K562 (cell line): ENCODE data around the gene MRPL41. TPM values are rescaled to one million over a fixed set of nuclear protein-coding genes. Genes with fewer than 3 reads are reported as not detected.

Experiments used
- ARID3B ChIP-seq: fragments of 250-450 bp; sonication (Bioruptor Pico); IDR thresholded peaks from 2 replicates; pipeline ENCODE4 v1.4.0; 2020; ENCODE audit warnings: borderline replicate concordance
- CBFA2T2 ChIP-seq: fragments of 450-650 bp; conservative IDR thresholded peaks from 2 replicates; pipeline ENCODE4 v1.6.1; 2017; ENCODE audit warnings: mild to moderate bottlenecking
- FOSL1 ChIP-seq: fragments of 200-800 bp; sonication (Bioruptor generic); conservative IDR thresholded peaks from 2 replicates; pipeline ENCODE4 v1.6.1; 2016; ENCODE audit warnings: missing genetic modification characterization, missing compliant biosample characterization
- GATAD2B ChIP-seq: fragments of 450-650 bp; IDR thresholded peaks from 2 replicates; pipeline ENCODE4 v1.6.1; 2017; ENCODE audit warnings: mild to moderate bottlenecking, borderline replicate concordance
- JUN ChIP-seq, 2 experiments: sonication (generic) in 1 of 2; formaldehyde crosslinking in 1 of 2; IDR thresholded peaks; 2 replicates each; pipeline versions ENCODE4 v1.6.1 to v1.8.0; 2012 to 2022; ENCODE audit warnings: borderline replicate concordance in 2 of 2, mild to moderate bottlenecking in 2 of 2, improper control_type of control experiment in 1 of 2, low read depth in 1 of 2, low read length in 1 of 2, missing genetic modification reagents in 1 of 2
- JUNB ChIP-seq: fragments of 450-650 bp; formaldehyde crosslinking; conservative IDR thresholded peaks from 2 replicates; pipeline ENCODE4 v1.4.0; 2020; ENCODE audit warnings: mild to moderate bottlenecking
- MAX ChIP-seq: sonication (generic); formaldehyde crosslinking; IDR thresholded peaks from 2 replicates; pipeline ENCODE4 v1.9.0; 2022; ENCODE audit warnings: mild to moderate bottlenecking, missing genetic modification reagents
- NRF1 ChIP-seq, 2 experiments: fragments of 450-650 bp; IDR thresholded peaks in 1 of 2; conservative IDR thresholded peaks in 1 of 2; 2 replicates each; pipeline ENCODE4 v1.6.1; 2014; ENCODE audit warnings: mild to moderate bottlenecking in 2 of 2
- POLR2G ChIP-seq: fragments of 200-400 bp; formaldehyde crosslinking; IDR thresholded peaks from 2 replicates; pipeline ENCODE4 v1.6.1; 2017; ENCODE audit warnings: low read depth, mild to moderate bottlenecking, antibody characterized with exemption, low read length, moderate library complexity
- PRMT5 ChIP-seq: sonication (generic); formaldehyde crosslinking; IDR thresholded peaks from 2 replicates; pipeline ENCODE4 v1.5.0; 2020; ENCODE audit warnings: missing genetic modification reagents
- RBBP5 ChIP-seq: fragments of 200-600 bp; sonication (generic); IDR thresholded peaks from 2 replicates; pipeline ENCODE4 v1.6.1; 2012; ENCODE audit warnings: borderline replicate concordance, mild to moderate bottlenecking, low read length, control low read depth, inconsistent platforms; ENCODE audit not compliant: insufficient read depth, poor library complexity, severe bottlenecking
- SOX6 ChIP-seq: fragments of 450-650 bp; IDR thresholded peaks from 2 replicates; pipeline ENCODE4 v1.6.1; 2014; ENCODE audit warnings: mild to moderate bottlenecking
- SUPT5H ChIP-seq: fragments of 450-650 bp; IDR thresholded peaks from 2 replicates; pipeline ENCODE4 v1.6.1; 2016
- TBP ChIP-seq: optimal IDR thresholded peaks from 2 replicates; pipeline ENCODE3; 2011; ENCODE audit warnings: low read depth, low read length, improper control_type of control experiment
- TEAD2 ChIP-seq: fragments of 450-650 bp; IDR thresholded peaks from 2 replicates; pipeline ENCODE4 v1.6.1; 2016; ENCODE audit warnings: missing genetic modification characterization, control low read depth, missing compliant biosample characterization
- TRIM24 ChIP-seq, 2 experiments: fragments of 450-650 bp; IDR thresholded peaks; 2 replicates each; pipeline ENCODE4 v1.6.1; 2016
- ZNF165 ChIP-seq: fragments of 250-450 bp; sonication (Bioruptor Pico); IDR thresholded peaks from 2 replicates; pipeline ENCODE4 v1.4.0; 2020; ENCODE audit warnings: borderline replicate concordance
- ZNF280A ChIP-seq: fragments of 450-650 bp; IDR thresholded peaks from 2 replicates; pipeline ENCODE4 v1.6.1; 2018; ENCODE audit warnings: mild to moderate bottlenecking, low read depth; ENCODE audit not compliant: partially characterized antibody
- ZNF778 ChIP-seq: fragments of 450-650 bp; formaldehyde crosslinking; IDR thresholded peaks from 2 replicates; pipeline ENCODE4 v1.4.0; 2020; ENCODE audit warnings: mild to moderate bottlenecking, moderate library complexity
- polyA plus RNA-seq, 8 experiments: library from polyadenylated mRNA; depleted of rRNA in 4 of 8; stranded (reverse) in 5 of 8; unstranded in 3 of 8; fragments of >200 nt; fragmentation: Nextera tagmentation in 2 of 8; fragmentation: Illumina TruSeq in 1 of 8; extraction: Ambion mirVana in 2 of 8; extraction: Trizol in 1 of 8; gene quantifications; 2 replicates each; pipeline versions ENCODE4 v1.2.1 to v1.2.3, GENCODE V29; 2011 to 2014; ENCODE audit warnings: inconsistent platforms in 1 of 8, missing spikeins in 1 of 8
- total RNA-seq, 7 experiments: library from RNA; depleted of rRNA in 6 of 7; stranded (reverse); fragments of >200 nt in 6 of 7; fragmentation: Illumina TruSeq in 2 of 7; extraction: Trizol in 2 of 7; gene quantifications; 2 replicates each; pipeline versions ENCODE4 v1.2.1 to v1.2.3, GENCODE V29; 2011 to 2021; ENCODE audit warnings: low replicate concordance in 1 of 7
- TF ChIP-seq, protein P1 (sequence below): fragments of 150-350 bp; conservative IDR thresholded peaks from 2 replicates; pipeline ENCODE4 v1.6.1; 2014; ENCODE audit warnings: low read length
- TF ChIP-seq, protein P2 (sequence below): fragments of 250-450 bp; sonication (Bioruptor Pico); IDR thresholded peaks from 2 replicates; pipeline ENCODE4 v1.5.0; 2021

MRPL41 gene
- total and polyA plus RNA-seq, 9 of the 15 experiments (the other 6 are each of a cell fraction or from before 2014, with no cell fraction given) = 2.6 to 259 (median 21.6) TPM

DNA sequence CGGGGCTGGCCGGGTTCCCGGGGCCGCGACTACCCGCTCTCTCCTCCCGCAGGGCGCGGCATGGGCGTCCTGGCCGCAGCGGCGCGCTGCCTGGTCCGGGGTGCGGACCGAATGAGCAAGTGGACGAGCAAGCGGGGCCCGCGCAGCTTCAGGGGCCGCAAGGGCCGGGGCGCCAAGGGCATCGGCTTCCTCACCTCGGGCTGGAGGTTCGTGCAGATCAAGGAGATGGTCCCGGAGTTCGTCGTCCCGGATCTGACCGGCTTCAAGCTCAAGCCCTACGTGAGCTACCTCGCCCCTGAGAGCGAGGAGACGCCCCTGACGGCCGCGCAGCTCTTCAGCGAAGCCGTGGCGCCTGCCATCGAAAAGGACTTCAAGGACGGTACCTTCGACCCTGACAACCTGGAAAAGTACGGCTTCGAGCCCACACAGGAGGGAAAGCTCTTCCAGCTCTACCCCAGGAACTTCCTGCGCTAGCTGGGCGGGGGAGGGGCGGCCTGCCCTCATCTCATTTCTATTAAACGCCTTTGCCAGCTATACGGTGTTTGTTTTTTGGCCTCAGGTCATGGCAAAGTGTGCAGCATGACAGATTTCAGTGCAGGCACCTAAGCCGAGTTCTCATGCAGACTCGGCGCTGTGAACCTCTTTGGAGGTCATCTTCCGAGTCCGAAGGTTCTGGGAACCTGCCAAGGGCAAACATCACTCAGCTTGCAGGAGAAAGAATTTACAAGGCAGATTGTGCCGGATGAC lies 516 bp downstream of the MRPL41 start (continued):
- 0 out of 2 replicates have a peak, but pooled peaks have one; percentile 8 for TF ChIP-seq SUPT5H
- no peak for TF ChIP-seq ZNF165 (CRISPR knock-in tag)
- TF ChIP-seq ARID3B = no peak
- TF ChIP-seq JUN (IDR thresholded peaks at IDR 0.05; ENCODE audit: borderline replicate concordance, low read depth, low read length) = no peak
- TF ChIP-seq JUN (CRISPR knock-in tag; IDR thresholded peaks at IDR 0.05; ENCODE audit: borderline replicate concordance) = no peak
- TF ChIP-seq RBBP5 = peak; percentile 81
- TF ChIP-seq CBFA2T2 = no peak
- TF ChIP-seq MAX (CRISPR knock-in tag) = no peak; the same call in 1 of the 2 replicates
- TF ChIP-seq SOX6 = no peak
- peak; percentile 8 for TF ChIP-seq TBP
- no peak for TF ChIP-seq PRMT5 (CRISPR knock-in tag)
- 0 out of 4 replicates have a peak, but pooled peaks of 1 of the 2 experiments have one; percentile 9 for TF ChIP-seq TRIM24 (IDR thresholded peaks at IDR 0.05)
- TF ChIP-seq, protein P1, sequence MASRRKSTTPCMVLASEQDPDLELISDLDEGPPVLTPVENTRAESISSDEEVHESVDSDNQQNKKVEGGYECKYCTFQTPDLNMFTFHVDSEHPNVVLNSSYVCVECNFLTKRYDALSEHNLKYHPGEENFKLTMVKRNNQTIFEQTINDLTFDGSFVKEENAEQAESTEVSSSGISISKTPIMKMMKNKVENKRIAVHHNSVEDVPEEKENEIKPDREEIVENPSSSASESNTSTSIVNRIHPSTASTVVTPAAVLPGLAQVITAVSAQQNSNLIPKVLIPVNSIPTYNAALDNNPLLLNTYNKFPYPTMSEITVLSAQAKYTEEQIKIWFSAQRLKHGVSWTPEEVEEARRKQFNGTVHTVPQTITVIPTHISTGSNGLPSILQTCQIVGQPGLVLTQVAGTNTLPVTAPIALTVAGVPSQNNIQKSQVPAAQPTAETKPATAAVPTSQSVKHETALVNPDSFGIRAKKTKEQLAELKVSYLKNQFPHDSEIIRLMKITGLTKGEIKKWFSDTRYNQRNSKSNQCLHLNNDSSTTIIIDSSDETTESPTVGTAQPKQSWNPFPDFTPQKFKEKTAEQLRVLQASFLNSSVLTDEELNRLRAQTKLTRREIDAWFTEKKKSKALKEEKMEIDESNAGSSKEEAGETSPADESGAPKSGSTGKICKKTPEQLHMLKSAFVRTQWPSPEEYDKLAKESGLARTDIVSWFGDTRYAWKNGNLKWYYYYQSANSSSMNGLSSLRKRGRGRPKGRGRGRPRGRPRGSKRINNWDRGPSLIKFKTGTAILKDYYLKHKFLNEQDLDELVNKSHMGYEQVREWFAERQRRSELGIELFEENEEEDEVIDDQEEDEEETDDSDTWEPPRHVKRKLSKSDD = no peak
- no peak for TF ChIP-seq ZNF280A
- 0 out of 2 replicates have a peak, but pooled peaks have one; percentile 9 for TF ChIP-seq GATAD2B
- 0 out of 2 replicates have a peak, but pooled peaks have one; percentile 9 for TF ChIP-seq FOSL1
- TF ChIP-seq, protein P2, sequence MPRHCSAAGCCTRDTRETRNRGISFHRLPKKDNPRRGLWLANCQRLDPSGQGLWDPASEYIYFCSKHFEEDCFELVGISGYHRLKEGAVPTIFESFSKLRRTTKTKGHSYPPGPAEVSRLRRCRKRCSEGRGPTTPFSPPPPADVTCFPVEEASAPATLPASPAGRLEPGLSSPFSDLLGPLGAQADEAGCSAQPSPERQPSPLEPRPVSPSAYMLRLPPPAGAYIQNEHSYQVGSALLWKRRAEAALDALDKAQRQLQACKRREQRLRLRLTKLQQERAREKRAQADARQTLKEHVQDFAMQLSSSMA = no peak
- peak; percentile 63 to 72 for TF ChIP-seq NRF1 (conservative IDR thresholded peaks at IDR 0.05 in 1 of 2, IDR thresholded peaks at IDR 0.05 in 1 of 2)
- TF ChIP-seq POLR2G = peak; percentile 42; the same call in 1 of the 2 replicates
- no peak for TF ChIP-seq TEAD2 (tag)
- no peak for TF ChIP-seq ZNF778 (CRISPR knock-in tag)
- no peak for TF ChIP-seq JUNB (CRISPR knock-in tag)
